Stimulated activated CD4-positive, alpha-beta T cell treated with anti-CD3 and anti-CD28 coated beads, Interleukin-1b, Interleukin-23, amount 100 ng/mL, for 48 hours (primary cell): ENCODE results near the gene SBNO1.
"Not testable (repeated sequence)": the region's sequence is repeated elsewhere in the genome, so short reads cannot be mapped to it uniquely, and the experiment has no call there.

Source experiments
- DNase-seq: peaks from one replicate; pipeline ENCODE4 v3.0.0-alpha.2; 2020

The SBNO1 gene

GRCh38 chr12:123267991-123268843 lies 96.4 kb downstream of the SBNO1 start:
- DNase-seq, result no peak

- no peak for DNase-seq
These were observed 97.2 kb downstream of the SBNO1 start for GRCh38 chr12:123267335-123267920.

DNA sequence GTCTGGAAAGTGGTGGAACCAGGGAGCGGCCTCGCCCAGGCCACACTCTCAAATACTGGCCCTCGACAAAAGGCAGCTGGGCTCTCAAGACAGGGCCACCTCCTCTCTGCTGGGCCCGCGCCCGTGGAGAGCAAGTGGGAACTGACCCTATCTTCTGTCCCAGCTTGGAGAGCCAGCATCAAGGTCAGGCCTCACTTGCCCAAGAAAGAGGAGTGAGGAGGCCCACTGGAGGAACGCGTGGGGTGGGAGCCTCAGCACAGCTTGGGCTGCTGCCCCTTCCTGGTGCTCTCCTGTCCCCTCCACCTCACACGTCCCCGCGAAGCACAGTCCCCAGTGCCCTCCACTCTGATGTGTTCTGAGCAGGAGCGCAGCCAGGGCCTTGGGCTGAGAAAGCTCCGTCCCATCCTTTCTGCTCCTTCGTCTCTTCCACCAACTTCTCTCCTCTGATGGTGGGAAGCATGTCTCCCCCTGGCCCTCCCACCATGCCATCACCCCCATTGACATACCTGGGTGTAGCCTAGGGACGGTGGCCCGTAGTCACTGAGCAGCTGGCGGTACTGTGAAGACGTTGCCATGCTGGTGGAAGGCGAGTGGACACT lies 97.9 kb downstream of the SBNO1 start:
- no peak for DNase-seq

- DNase-seq, result no peak
These were observed 98.6 kb downstream of the SBNO1 start for GRCh38 chr12:123265851-123266678.

DNA sequence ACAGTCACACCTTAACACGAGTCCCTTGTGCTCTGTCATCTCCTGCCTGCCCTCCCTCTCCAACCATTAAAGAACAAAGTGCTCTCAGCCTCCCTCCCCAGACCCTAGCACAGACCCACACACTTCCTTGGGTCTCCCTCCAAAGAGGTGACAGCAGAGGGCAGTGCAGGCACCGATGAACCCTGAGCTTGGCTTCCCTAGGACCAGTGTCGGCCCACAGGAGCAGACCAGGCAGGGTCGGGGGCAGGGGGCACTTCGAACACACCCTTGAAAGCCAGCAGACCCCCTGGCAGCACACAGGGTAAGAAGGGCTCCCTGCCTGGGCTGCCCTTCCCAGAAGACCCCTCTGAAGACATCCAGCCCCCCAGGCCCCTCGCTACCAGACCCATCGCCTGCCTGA lies 100.0 kb downstream of the SBNO1 start:
- DNase-seq, result no peak

DNA sequence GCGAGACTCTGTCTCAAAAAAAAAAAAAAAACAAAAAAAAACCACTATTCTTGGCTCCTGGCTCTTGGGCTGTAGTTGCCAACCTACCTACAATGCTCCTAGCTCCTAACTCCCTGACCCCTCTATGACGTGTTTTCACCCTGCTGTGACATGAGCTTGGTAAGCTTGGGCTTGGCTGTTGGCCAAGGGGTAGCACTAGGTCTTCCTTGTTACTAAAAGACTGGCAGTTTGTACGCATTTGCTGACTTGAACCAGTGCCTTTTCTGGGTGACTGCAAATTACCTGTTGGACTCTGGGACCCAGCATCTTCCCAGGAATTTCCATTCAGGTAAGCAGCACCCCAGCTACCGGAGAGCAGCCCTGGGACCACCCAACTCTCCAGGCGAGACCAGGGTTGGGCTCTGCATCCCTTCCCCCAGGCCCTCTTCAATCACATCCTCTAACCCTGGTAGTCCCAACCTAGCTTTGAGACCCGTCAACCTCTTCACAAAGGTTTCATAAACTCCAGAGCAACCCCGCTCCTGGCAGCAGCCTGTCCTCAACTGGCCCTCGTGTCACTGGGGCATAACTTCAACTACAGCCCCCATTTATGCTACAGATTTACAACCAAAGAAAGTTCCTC lies 101.3 kb downstream of the SBNO1 start:
- DNase-seq, result no peak

DNA sequence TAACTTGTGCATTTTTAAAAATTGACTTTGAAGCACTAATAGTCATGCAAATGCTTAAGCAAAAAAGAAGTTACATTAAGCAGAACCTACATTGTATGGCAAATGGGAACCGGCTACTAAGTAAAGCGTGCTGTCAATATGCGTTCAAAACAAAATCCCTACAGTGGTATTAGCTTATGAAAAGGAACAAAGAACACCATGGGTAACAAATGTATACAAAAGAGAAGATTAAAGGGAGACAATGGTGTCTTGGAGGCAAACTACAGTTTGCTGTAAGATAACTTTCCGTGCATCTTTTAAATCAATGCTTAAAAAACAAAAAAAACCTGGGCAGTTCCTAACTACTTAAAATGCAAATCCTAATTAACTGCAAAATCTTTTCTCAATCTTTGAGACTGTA lies 103.5 kb downstream of the SBNO1 start:
- DNase-seq, result no peak

DNA sequence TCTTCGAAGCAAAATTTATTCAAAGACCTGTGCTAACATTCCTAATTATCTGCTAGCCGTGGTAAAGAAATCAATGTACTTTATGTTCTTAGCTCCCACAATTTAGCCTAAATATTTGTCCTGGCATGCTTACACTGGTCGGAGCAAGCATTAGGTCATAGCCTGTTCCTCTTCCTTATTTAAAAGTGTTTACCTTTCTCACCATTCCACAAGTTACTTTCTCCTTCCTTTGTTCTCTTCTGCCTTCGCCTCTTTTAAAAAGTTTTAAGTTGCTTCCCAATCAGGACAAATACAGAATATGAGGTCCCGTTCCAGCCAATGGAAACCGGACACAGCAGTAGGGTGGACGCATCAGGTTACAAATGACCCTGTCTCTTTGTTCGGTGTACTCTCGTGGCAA lies 104.6 kb downstream of the SBNO1 start:
- DNase-seq, result no peak

GRCh38 chr12:123258593-123258992 lies 106.1 kb downstream of the SBNO1 start:
- no peak for DNase-seq

DNA sequence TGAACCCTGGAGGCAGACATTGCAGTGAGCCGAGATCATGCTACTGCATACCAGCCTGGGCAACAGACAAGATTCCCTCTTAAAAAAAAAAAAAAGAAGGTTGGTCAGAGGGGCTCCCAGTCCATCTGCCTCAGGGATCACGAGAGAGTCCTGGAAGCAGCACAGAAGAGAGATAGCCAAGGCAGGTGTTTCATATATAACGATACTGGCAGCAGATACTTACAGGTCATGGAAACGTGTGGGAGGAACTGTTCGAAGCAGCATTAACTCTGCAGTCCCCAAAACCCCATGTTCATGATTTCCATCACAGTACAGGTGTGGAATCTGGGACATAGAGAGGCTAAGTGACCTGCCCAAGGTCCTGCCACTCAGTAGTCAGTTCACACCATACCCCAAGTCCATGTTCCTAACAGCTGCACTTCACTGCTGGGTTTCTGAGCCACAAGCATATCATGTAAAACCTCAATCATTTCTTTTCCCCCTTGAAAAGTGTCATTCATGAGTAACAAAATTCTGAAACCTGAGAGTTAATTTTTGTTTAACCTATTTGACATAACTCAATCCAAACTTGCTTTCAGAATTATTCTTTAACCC lies 109.7 kb downstream of the SBNO1 start:
- no peak for DNase-seq

- DNase-seq, result no peak
These were observed 110.8 kb downstream of the SBNO1 start for GRCh38 chr12:123253641-123254459.

DNA sequence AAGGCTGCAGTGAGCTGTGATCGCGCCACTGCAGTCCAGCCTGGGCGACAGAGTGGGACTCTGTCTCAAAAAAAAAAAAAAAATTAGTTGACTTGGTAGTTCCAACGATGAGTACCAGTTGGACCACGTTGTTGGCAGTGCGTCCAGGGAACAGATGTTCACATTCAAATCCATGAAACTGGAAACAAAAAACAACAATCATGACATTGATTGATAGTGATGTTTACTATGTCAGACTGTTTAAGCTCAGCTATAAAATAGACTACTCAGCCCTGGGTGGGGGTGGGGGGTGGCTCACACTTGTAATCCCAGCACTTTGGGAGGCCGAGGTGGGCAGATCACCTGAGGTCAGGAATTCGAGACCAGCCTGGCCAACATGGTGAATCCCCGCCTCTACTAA lies 112.3 kb downstream of the SBNO1 start:
- DNase-seq, result not testable (repeated sequence)

DNA sequence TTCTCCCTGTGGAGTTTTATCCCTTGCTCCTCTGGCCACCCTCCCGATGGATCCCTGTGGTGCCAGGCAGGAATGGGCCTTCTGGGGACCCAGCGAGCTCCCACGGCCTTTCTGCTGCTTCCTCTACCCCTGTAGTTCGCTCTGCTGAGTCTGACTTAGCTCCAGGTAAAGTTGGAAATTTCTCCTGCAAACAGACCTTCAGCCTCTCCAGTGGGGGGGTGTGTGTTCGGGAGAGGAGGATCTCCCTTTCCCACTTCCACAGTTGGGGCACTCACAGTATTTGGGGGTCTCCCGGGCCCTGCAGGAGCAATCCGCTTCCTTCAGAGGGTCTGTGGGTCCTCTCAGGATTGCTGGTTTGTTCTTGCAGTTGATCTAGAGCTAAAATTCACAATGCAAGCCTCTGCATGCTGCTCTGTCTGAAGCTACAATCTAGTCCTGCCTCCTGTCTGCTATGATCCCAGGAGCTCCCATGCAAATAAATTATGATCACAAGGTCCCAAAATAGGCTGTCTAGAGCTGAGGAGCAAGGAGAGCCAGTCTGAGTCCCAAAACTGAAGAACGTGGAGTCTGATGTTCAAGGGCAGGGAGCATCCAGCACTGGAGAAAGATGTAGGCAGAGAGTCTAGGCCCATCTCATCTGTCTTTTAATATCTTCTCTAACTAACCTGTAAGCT lies 113.1 kb downstream of the SBNO1 start:
- DNase-seq, result no peak

DNA sequence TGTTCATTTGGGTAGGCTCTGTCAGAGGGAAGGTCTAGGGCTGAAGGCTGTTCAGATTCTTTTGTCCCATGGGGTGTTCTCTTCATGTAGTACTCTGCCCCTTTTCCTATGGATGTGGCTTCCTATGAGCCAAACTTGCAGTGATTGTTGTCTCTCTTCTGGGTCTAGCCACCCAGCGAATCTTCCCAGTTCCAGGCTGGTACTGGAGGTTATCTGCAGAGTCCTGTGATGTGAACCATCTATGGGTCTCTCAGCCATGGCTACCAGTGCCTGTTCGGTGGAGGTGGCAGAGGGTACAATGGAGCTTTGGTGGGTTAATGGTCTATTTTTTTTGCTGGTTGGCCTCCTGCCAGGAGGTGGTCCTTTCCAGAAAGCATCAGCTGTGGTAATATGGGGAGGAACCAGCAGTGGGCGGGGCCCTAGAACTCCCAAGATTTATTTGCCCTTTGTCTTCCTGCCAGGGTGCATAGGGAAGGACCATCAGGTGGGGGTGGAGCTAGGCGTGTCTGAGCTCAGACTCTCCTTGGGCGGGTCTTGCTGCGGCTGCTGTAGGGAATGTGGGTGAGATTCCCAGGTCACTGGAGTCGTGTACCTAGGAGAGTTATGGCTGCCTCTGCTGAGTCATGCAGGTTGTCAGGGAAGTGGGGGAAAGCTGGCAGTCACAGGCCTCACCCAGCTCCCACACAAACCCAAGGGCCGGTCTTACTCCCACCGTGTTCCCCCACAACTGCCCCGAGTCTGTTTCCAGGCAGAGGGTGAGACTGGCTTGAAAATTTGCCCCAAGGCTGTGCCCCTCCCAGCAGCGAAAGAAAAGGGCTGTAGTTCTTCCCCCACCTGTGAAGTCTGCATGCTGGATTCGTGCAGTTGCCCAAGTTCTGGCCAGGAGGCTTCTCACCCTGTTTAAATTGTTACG lies 113.9 kb downstream of the SBNO1 start:
- no peak for DNase-seq

- DNase-seq, result not testable (repeated sequence)
These were observed 115.5 kb downstream of the SBNO1 start for GRCh38 chr12:123248996-123249741.

DNA sequence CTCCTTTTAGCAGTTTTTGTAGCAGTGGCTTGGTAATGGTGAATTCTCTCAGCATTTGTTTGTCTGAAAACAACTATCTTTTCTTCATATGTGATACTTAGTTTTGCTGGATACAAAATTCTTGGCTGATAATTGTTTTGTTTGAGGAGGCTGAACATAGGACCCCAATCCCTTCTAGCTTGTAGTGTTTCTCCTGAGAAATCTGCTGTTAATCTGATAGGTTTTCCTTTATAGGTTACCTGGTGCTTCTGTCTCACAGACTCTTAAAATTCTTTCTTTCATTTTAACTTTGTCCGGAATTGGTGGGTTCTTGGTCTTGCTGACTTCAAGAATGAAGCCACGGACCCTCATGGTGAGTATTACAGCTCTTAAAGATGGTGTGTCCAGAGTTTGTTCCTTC lies 116.5 kb downstream of the SBNO1 start:
- DNase-seq, result not testable (repeated sequence)

GRCh38 chr12:123245678-123246077 lies 119.0 kb downstream of the SBNO1 start:
- no peak for DNase-seq

GRCh38 chr12:123243671-123244262 lies 120.9 kb downstream of the SBNO1 start:
- no peak for DNase-seq
